ENCODE results near the gene CPNE5.

The CPNE5 gene

DNA sequence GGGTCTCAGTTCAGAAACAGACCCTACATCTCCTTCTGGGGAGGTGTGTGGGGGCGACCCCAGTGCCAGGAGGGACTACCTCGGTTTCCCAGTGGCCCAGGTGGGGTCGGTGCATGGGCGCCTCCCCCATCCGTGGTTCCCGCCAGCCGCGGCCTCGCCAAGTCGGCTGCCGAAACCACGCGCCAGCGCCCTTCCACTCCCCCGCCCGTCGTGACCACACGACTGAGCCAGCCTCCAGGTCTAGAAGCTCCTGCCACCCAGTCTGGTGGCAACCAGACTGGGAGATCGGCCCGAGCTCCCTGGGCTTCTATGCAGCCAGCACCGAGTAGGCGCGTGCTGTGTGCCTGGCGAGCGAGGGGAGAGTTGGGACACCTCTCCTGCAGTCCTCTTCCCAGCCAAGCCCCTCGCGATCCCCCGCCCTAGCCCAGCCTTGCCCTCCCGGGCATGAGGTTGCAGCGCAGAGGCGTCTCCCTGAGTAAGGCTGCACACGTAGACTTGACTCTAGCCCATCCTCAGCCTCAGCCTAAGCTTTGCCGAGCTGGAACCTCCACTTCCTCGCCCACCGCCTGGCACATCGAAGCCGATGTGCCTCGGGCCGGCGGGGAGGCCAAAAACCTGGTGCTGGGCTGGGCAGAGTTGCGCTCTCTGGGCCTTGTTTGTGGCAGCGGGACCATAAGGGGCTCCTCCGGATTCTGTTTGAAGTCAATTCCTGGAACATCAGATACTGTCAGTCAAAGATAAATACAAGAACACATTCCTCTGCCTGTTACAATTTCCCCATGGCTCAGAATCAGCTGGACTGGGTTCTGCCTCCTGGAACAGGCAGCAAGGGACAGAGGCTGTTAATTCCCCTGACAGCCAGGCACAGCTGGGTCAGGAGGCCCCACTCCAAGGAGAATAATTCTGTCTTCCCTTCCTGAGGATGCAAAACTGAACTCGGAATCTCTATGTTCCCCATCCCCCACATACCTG, 1.5 kb upstream of the CPNE5 start:
- H3K27me3 ChIP-seq: peaks cover 5% of the 10 kb centered on the region
- H3K4me3 ChIP-seq (ENCODE audit: low read depth, low read length): peak overlapping the region; percentile 44

DNA sequence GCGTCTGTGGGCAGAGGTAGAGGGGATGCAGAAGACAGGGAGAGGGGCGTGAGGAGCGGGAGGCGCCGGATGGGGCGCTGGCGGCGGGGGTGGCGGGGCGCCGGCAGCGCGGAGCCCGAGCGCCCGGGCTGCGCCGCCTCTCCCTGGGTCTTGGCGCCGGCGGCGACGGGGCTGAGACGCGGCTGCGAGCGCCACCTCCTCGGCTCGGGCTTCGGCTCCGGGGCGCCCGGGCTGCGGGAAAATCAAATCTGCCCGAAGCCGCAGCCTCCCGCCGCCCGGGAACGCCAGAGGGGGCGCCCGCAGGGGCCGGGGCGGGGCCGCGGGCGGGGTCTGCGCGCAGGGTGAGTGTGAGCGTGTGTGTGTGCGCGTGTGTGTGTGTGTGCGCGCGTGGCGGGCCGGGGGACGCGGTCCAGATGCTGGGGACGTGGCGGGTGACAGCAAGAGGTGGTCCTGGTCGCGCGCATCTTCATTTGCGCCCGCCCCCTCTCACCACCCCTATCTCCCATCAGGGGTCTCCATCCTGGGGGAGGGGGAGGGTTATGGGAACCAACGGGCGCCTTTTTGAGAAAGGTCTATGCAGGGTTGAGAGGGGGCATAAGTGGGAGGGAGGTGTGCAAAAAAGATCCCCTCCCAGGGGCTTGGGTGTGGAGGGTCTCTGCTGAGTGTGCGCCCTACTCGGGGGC, 646 bp upstream of the CPNE5 start:
- DNase-seq: peak; percentile 68
- Histone ChIP-seq H3K36me3 (no peaks in the 10 kb centered on the region), H3K4me3 (ENCODE audit: low read depth, low read length) (peak overlapping the region; percentile 44), H3K4me1 (peaks cover 8% of the 10 kb centered on the region; the same call in 1 of the 2 replicates), H3K27me3 (peaks cover 5% of the 10 kb centered on the region), H3K9me3 (no peaks in the 10 kb centered on the region)
- TF ChIP-seq, protein P1, sequence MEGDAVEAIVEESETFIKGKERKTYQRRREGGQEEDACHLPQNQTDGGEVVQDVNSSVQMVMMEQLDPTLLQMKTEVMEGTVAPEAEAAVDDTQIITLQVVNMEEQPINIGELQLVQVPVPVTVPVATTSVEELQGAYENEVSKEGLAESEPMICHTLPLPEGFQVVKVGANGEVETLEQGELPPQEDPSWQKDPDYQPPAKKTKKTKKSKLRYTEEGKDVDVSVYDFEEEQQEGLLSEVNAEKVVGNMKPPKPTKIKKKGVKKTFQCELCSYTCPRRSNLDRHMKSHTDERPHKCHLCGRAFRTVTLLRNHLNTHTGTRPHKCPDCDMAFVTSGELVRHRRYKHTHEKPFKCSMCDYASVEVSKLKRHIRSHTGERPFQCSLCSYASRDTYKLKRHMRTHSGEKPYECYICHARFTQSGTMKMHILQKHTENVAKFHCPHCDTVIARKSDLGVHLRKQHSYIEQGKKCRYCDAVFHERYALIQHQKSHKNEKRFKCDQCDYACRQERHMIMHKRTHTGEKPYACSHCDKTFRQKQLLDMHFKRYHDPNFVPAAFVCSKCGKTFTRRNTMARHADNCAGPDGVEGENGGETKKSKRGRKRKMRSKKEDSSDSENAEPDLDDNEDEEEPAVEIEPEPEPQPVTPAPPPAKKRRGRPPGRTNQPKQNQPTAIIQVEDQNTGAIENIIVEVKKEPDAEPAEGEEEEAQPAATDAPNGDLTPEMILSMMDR (IDR thresholded peaks at IDR 0.05; ENCODE audit: low read depth, low read length): peak; percentile 4; the same call in 1 of the 2 replicates

More for the DNA sequence above, 1.5 kb upstream of the CPNE5 start:
- no peaks in the 10 kb centered on the region for H3K9me3 ChIP-seq
- H3K36me3 ChIP-seq: no peaks in the 10 kb centered on the region
- peaks cover 11% of the 10 kb centered on the region; the same call in 1 of the 2 replicates for H3K4me1 ChIP-seq
- DNase-seq: no peak
- TF ChIP-seq, protein P1 (IDR thresholded peaks at IDR 0.05; ENCODE audit: low read depth, low read length): no peak

DNA sequence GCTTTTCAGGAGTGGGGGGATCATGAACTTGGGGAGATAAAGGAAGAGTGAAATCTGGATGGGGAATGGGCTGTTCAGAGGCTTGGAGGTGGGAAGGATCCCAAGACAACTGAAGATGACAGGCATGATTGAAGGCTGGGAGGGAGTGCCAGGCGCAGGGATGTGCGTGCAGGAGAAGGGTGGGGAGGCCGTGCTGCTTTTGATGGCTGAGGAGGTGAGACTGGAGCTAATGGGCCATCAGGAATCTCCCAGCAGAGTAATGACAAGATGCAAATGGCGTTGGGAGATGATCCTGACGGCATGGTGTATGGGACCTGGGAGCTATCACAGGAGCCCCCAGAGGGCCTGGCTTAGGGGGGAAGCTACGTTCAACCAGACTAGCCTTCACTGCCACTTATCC, 1.6 kb downstream of the CPNE5 start:
- no peak for DNase-seq
- H3K4me3 ChIP-seq (ENCODE audit: low read depth, low read length): no peak overlapping the region
- no peaks in the 10 kb centered on the region for H3K4me1 ChIP-seq
- peaks cover 1% of the 10 kb centered on the region; the same call in 1 of the 2 replicates for H3K9me3 ChIP-seq
- TF ChIP-seq, protein P1 (IDR thresholded peaks at IDR 0.05; ENCODE audit: low read depth, low read length): no peak
- no peaks in the 10 kb centered on the region for H3K36me3 ChIP-seq
- H3K27me3 ChIP-seq: peaks cover 5% of the 10 kb centered on the region

DNA sequence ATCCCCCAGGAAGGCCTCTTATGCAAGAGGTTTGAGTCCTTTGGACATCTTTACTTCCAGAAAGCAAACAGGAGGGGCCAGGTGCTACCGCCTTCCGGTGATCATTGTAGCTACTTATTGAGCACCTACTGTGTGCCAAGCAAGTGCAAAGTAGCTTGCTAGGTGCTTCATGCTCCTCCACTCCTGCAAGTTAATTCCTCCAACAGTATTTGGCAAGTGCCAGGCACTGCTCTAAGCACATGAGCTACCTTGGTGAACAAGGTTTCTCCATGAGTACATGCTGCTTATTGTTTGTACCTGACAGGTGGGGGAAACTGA, 2.3 kb downstream of the CPNE5 start:
- Histone ChIP-seq H3K4me1 (no peaks in the 10 kb centered on the region), H3K36me3 (no peaks in the 10 kb centered on the region), H3K9me3 (peaks cover 3% of the 10 kb centered on the region; the same call in 1 of the 2 replicates), H3K4me3 (ENCODE audit: low read depth, low read length) (no peak overlapping the region), H3K27me3 (peaks cover 5% of the 10 kb centered on the region)
- DNase-seq: no peak
- TF ChIP-seq, protein P1 (IDR thresholded peaks at IDR 0.05; ENCODE audit: low read depth, low read length): no peak

DNA sequence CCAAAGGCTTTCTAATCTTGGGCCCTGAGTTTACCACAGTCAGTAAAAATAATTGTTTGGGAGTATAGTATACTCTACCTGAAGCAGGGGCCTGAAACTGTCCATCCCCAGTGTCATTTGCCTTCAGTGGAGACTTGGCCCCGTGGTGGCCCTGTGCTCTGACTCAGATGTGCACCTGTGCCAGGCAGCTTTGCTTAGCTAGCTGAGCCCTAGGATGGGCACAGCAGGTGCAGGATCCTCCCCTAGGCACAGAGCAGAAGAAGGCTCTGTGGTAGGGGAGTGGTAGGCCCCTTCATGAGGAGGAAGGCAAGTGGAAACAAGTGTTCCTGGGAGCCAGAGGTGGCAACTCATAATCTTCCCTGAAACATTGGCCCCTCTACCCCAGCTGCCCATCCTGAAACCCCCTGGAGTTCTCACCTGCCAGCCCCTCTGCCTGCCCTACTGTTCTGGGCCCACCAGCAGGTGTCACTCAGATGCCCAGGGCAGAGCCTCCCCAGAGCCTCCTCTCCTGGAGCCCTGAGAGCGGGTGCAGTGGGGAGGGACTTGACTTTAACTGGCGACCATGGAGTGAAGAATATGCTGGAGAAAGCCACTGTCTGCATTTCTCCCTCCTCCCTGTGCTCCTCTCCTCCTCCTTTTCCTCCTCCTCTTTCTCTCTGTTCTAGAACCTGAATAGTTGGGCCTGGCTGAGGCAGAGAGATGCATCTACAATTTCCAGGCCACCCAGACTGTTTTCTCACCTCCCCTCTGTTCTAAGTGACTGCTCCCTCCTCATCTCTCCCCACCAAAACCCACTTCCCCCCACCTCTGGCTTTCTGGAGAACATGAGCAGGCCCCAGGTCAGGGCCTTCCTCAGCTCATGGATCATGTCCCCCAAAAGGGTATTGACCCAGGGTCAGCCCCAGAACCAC, 2.9 kb downstream of the CPNE5 start:
- peaks cover 5% of the 10 kb centered on the region for H3K27me3 ChIP-seq
- H3K36me3 ChIP-seq: no peaks in the 10 kb centered on the region
- TF ChIP-seq, protein P1 (IDR thresholded peaks at IDR 0.05; ENCODE audit: low read depth, low read length): peak; percentile 18; the same call in 1 of the 2 replicates
- DNase-seq: no peak
- no peak overlapping the region for H3K4me3 ChIP-seq (ENCODE audit: low read depth, low read length)
- H3K4me1 ChIP-seq: no peaks in the 10 kb centered on the region
- H3K9me3 ChIP-seq: peaks cover 3% of the 10 kb centered on the region; the same call in 1 of the 2 replicates
